Measurements from ENCODE around the gene ZSWIM9. TPM values are rescaled to one million over a fixed set of nuclear protein-coding genes. Genes with fewer than 3 reads are reported as not detected.

The ZSWIM9 gene
- total and polyA plus RNA-seq, 2 donors from 2014 or later: 5.5 to 7.8 TPM

DNA sequence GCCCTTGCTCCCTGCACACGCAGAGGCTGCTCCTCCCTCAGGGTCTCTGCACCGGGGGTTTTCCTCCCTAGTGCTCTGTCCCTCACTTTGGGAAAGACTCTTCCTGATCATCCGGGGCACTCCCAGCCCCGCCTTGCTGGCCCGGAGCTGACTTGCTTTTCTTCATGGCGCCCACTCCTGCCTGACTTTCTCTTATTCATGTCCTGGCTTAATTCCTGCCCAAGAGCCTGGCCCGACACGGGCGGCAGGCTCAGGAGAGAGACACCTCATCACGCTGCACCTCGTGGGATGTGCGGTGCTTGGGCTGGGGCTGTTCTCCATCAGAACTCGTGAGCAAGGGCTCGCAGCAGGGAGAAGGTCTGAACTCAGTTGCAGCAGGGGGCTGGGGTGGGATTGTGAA lies 48.1 kb upstream of the ZSWIM9 start:
- Histone ChIP-seq H3K36me3 (ENCODE audit: control insufficient read depth in 2 of 3, insufficient read depth in 3 of 3, low read length in 3 of 3) (peaks cover 0 to 2% (median 0%) of the 10 kb centered on the region in 3 donors), H3K27ac (ENCODE audit: low read depth in 2 of 2, low read length in 2 of 2) (peak overlapping the region in 1 of 2 donors; percentile 33), H3K9me3 (ENCODE audit: control insufficient read depth in 2 of 3, insufficient read depth in 1 of 3, low read length in 3 of 3) (no peaks in the 10 kb centered on the region), H3K4me1 (ENCODE audit: control insufficient read depth in 2 of 3, insufficient read depth in 2 of 3, low read depth in 1 of 3, low read length in 3 of 3) (peaks cover 0 to 3% (median 0%) of the 10 kb centered on the region in 3 donors), H3K27me3 (ENCODE audit: control insufficient read depth, insufficient read depth, low read length) (no peaks in the 10 kb centered on the region), H3K4me3 (ENCODE audit: low read length in 3 of 3) (no peak overlapping the region), H3K9ac (ENCODE audit: low read length in 3 of 3) (no peak overlapping the region)
- intact Hi-C loops (cut with DNase I): no loop called here
- DNase-seq: no peak
- TF ChIP-seq, protein P1, sequence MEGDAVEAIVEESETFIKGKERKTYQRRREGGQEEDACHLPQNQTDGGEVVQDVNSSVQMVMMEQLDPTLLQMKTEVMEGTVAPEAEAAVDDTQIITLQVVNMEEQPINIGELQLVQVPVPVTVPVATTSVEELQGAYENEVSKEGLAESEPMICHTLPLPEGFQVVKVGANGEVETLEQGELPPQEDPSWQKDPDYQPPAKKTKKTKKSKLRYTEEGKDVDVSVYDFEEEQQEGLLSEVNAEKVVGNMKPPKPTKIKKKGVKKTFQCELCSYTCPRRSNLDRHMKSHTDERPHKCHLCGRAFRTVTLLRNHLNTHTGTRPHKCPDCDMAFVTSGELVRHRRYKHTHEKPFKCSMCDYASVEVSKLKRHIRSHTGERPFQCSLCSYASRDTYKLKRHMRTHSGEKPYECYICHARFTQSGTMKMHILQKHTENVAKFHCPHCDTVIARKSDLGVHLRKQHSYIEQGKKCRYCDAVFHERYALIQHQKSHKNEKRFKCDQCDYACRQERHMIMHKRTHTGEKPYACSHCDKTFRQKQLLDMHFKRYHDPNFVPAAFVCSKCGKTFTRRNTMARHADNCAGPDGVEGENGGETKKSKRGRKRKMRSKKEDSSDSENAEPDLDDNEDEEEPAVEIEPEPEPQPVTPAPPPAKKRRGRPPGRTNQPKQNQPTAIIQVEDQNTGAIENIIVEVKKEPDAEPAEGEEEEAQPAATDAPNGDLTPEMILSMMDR (IDR thresholded peaks at IDR 0.05; ENCODE audit: borderline replicate concordance, extremely low read depth, insufficient read depth): no peak
- no peak for FAIRE-seq

DNA sequence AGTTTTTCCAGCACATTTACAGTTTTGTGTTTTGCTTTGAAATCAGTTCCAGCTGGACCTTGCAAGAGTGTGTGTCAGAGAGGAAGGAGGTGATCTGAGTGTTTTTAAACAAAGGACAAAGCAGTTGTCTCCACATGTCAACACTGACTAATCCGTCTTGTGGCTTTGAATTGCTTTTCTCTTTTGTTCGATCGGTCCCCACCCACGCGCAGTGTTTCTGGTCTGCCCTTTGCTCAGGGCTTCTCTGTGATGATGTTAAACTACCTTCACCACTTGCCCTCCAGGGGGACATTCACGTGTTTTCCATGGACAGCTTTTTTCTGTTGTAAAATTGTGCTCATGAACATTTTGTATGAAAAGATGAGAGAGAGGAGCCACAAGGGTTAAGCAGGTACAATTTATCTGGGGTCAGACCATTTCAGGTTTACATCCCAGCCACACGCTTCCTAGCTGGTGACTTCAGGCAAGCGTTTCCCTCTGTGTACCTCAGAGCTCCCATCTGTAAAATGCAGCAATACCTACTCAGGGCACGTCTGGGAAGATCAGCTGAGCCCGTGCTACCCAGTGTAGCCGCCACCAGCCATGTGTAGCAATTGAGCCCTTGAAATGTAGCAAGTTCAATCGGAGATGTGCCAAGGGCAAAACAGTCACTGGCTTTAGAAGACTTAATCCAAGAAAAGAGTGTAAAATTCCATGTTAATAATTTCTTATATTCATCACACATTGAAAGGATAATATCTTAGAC lies 46.4 kb upstream of the ZSWIM9 start:
- H3K9ac ChIP-seq (ENCODE audit: low read length in 3 of 3): no peak overlapping the region
- no peak for FAIRE-seq
- H3K27me3 ChIP-seq (ENCODE audit: control insufficient read depth, insufficient read depth, low read length): no peaks in the 10 kb centered on the region
- H3K4me1 ChIP-seq (ENCODE audit: control insufficient read depth in 2 of 3, insufficient read depth in 2 of 3, low read depth in 1 of 3, low read length in 3 of 3): peaks cover 0 to 3% (median 0%) of the 10 kb centered on the region in 3 donors
- no peak overlapping the region for H3K27ac ChIP-seq (ENCODE audit: low read depth in 2 of 2, low read length in 2 of 2)
- no peak overlapping the region for H3K4me3 ChIP-seq (ENCODE audit: low read length in 3 of 3)
- intact Hi-C loops (cut with DNase I): no loop called here
- TF ChIP-seq, protein P1 (IDR thresholded peaks at IDR 0.05; ENCODE audit: borderline replicate concordance, extremely low read depth, insufficient read depth): no peak
- H3K9me3 ChIP-seq (ENCODE audit: control insufficient read depth in 2 of 3, insufficient read depth in 1 of 3, low read length in 3 of 3): no peaks in the 10 kb centered on the region
- DNase-seq: no peak
- peaks cover 0 to 3% (median 2%) of the 10 kb centered on the region in 3 donors for H3K36me3 ChIP-seq (ENCODE audit: control insufficient read depth in 2 of 3, insufficient read depth in 3 of 3, low read length in 3 of 3)

DNA sequence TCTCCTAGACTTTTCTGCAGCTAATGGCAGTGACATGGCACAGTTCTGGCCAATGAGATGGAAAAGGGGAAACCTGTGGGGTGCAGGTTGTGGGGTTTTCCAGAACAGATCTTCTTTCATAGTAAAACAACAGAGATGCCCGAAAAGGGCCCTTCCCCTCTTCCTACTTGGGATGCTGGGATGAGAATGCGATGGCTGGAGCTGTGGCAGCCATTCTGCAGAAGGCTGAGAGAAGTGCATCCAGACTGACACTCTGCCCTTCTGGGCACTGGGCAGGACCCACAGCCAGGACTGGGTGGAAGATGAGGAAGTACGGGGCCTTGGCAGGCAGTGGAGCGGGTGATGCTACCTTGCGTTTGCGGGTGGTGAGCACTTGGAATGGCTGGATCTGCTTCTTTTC lies 42.9 kb upstream of the ZSWIM9 start:
- Histone ChIP-seq H3K9ac (ENCODE audit: low read length in 3 of 3) (no peak overlapping the region), H3K4me1 (ENCODE audit: control insufficient read depth in 2 of 3, insufficient read depth in 2 of 3, low read depth in 1 of 3, low read length in 3 of 3) (peaks cover 0 to 3% (median 0%) of the 10 kb centered on the region in 3 donors), H3K27me3 (ENCODE audit: control insufficient read depth, insufficient read depth, low read length) (no peaks in the 10 kb centered on the region), H3K27ac (ENCODE audit: low read depth in 2 of 2, low read length in 2 of 2) (no peak overlapping the region), H3K36me3 (ENCODE audit: control insufficient read depth in 2 of 3, insufficient read depth in 3 of 3, low read length in 3 of 3) (peaks cover 0 to 3% (median 2%) of the 10 kb centered on the region in 3 donors), H3K4me3 (ENCODE audit: low read length in 3 of 3) (no peak overlapping the region), H3K9me3 (ENCODE audit: control insufficient read depth in 2 of 3, insufficient read depth in 1 of 3, low read length in 3 of 3) (no peaks in the 10 kb centered on the region)
- DNase-seq (no peak), FAIRE-seq (no peak)
- TF ChIP-seq, protein P1 (IDR thresholded peaks at IDR 0.05; ENCODE audit: borderline replicate concordance, extremely low read depth, insufficient read depth): no peak
- intact Hi-C loops (cut with DNase I): no loop called here

Measured in kidney (tissue), 14 donors.